HFFc6 (cell line): Measurements from ENCODE around the gene C3orf20. TPM values are rescaled to one million over a fixed set of nuclear protein-coding genes. Genes with fewer than 3 reads are reported as not detected.

Source experiments
- DNase-seq: peaks from one replicate; pipeline ENCODE4 v3.0.0-alpha.2; 2018
- H3K27ac Mint-ChIP-seq: 2 replicates; pipeline ENCODE4 v1.8.0; 2020; ENCODE audit warnings: mild to moderate bottlenecking, mixed read lengths
- H3K27me3 Mint-ChIP-seq: 2 replicates; pipeline ENCODE4 v1.8.0; 2021; ENCODE audit warnings: mild to moderate bottlenecking, moderate library complexity, mixed read lengths; ENCODE audit not compliant: insufficient read depth
- H3K36me3 Mint-ChIP-seq: 2 replicates; pipeline ENCODE4 v1.8.0; 2021; ENCODE audit warnings: low read depth, mixed read lengths
- H3K4me1 Mint-ChIP-seq: 2 replicates; pipeline ENCODE4 v1.8.0; 2020; ENCODE audit warnings: low read depth, mixed read lengths
- H3K4me3 Mint-ChIP-seq: 2 replicates; pipeline ENCODE4 v1.8.0; 2020; ENCODE audit warnings: mild to moderate bottlenecking, moderate library complexity, mixed read lengths
- H3K9me3 Mint-ChIP-seq: 2 replicates; pipeline ENCODE4 v1.8.0; 2020; ENCODE audit warnings: mild to moderate bottlenecking, mixed read lengths
- CTCF ChIP-seq: fragments of 200-600 bp; sonication (generic); IDR thresholded peaks from 2 replicates; pipeline ENCODE4 v1.5.0; 2021; ENCODE audit warnings: antibody characterized with exemption, mild to moderate bottlenecking
- total RNA-seq, 6 experiments: library from RNA; stranded (reverse); fragmentation: NEBNext Ultra II Directional; extraction: Animal tissue kit (Norgen Biotek cat#: 25700); gene quantifications; 2 replicates in 1 of 6; 3 replicates in 5 of 6; pipeline ENCODE4 v1.2.3, GENCODE V29; 2021

Gene C3orf20
- total RNA-seq, 6 experiments from 2014 or later: not detected

GRCh38 chr3:14812196-14812790, 137.4 kb downstream of the C3orf20 start:
- H3K9me3 Mint-ChIP-seq: no peaks in the 10 kb centered on the region
- no peak overlapping the region for H3K4me3 Mint-ChIP-seq
- H3K27ac Mint-ChIP-seq: no peak overlapping the region
- peaks cover 42% of the 10 kb centered on the region for H3K27me3 Mint-ChIP-seq
- TF ChIP-seq CTCF: no peak
- no peak for DNase-seq
- no peaks in the 10 kb centered on the region for H3K4me1 Mint-ChIP-seq
- no peaks in the 10 kb centered on the region for H3K36me3 Mint-ChIP-seq

- Mint-ChIP-seq H3K27me3 (peaks cover 45% of the 10 kb centered on the region), H3K4me1 (no peaks in the 10 kb centered on the region), H3K9me3 (no peaks in the 10 kb centered on the region), H3K36me3 (no peaks in the 10 kb centered on the region), H3K27ac (no peak overlapping the region), H3K4me3 (no peak overlapping the region)
- TF ChIP-seq CTCF: no peak
- DNase-seq: no peak
Observed at GRCh38 chr3:14814411-14814871, 139.5 kb downstream of the C3orf20 start.

- Mint-ChIP-seq H3K9me3 (no peaks in the 10 kb centered on the region), H3K4me3 (no peak overlapping the region), H3K27me3 (peaks cover 42% of the 10 kb centered on the region), H3K27ac (no peak overlapping the region), H3K4me1 (no peaks in the 10 kb centered on the region), H3K36me3 (no peaks in the 10 kb centered on the region)
- TF ChIP-seq CTCF: no peak
- no peak for DNase-seq
Observed at GRCh38 chr3:14816359-14816758, 141.4 kb downstream of the C3orf20 start.

GRCh38 chr3:14818804-14819500, 144.0 kb downstream of the C3orf20 start, which contains the start of gene FGD5:
FGD5 (plus strand) TSS chr3:14818962; CDS start chr3:14819072, 110 bp downstream.
- H3K27me3 Mint-ChIP-seq: peaks cover 33% of the 10 kb centered on the region
- no peak within 1 kb of the TSS for H3K27ac Mint-ChIP-seq
- H3K9me3 Mint-ChIP-seq: no peaks in the 10 kb centered on the region
- no peak for DNase-seq
- no peaks in the 10 kb centered on the region for H3K36me3 Mint-ChIP-seq
- no peaks in the 10 kb centered on the region for H3K4me1 Mint-ChIP-seq
- no peak for TF ChIP-seq CTCF
- H3K4me3 Mint-ChIP-seq: no peak within 1 kb of the TSS

GRCh38 chr3:14819671-14820070, 144.7 kb downstream of the C3orf20 start:
- no peak overlapping the region for H3K4me3 Mint-ChIP-seq
- peaks cover 37% of the 10 kb centered on the region for H3K27me3 Mint-ChIP-seq

More at GRCh38 chr3:14819671-14820070, 144.7 kb downstream of the C3orf20 start:
- Mint-ChIP-seq H3K36me3 (no peaks in the 10 kb centered on the region), H3K27ac (no peak overlapping the region), H3K9me3 (no peaks in the 10 kb centered on the region), H3K4me1 (no peaks in the 10 kb centered on the region)
- no peak for DNase-seq
- TF ChIP-seq CTCF: no peak
